ENCODE data around the gene SP6.

GRCh38 chr17:47806026-47806912, 44.7 kb downstream of the SP6 start:
- TF ChIP-seq, protein P1, sequence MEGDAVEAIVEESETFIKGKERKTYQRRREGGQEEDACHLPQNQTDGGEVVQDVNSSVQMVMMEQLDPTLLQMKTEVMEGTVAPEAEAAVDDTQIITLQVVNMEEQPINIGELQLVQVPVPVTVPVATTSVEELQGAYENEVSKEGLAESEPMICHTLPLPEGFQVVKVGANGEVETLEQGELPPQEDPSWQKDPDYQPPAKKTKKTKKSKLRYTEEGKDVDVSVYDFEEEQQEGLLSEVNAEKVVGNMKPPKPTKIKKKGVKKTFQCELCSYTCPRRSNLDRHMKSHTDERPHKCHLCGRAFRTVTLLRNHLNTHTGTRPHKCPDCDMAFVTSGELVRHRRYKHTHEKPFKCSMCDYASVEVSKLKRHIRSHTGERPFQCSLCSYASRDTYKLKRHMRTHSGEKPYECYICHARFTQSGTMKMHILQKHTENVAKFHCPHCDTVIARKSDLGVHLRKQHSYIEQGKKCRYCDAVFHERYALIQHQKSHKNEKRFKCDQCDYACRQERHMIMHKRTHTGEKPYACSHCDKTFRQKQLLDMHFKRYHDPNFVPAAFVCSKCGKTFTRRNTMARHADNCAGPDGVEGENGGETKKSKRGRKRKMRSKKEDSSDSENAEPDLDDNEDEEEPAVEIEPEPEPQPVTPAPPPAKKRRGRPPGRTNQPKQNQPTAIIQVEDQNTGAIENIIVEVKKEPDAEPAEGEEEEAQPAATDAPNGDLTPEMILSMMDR (IDR thresholded peaks at IDR 0.05; ENCODE audit: low read depth, low read length, missing input control), result no peak
- TF ChIP-seq SP1 (IDR thresholded peaks at IDR 0.05), result no peak
- TF ChIP-seq, protein P2, sequence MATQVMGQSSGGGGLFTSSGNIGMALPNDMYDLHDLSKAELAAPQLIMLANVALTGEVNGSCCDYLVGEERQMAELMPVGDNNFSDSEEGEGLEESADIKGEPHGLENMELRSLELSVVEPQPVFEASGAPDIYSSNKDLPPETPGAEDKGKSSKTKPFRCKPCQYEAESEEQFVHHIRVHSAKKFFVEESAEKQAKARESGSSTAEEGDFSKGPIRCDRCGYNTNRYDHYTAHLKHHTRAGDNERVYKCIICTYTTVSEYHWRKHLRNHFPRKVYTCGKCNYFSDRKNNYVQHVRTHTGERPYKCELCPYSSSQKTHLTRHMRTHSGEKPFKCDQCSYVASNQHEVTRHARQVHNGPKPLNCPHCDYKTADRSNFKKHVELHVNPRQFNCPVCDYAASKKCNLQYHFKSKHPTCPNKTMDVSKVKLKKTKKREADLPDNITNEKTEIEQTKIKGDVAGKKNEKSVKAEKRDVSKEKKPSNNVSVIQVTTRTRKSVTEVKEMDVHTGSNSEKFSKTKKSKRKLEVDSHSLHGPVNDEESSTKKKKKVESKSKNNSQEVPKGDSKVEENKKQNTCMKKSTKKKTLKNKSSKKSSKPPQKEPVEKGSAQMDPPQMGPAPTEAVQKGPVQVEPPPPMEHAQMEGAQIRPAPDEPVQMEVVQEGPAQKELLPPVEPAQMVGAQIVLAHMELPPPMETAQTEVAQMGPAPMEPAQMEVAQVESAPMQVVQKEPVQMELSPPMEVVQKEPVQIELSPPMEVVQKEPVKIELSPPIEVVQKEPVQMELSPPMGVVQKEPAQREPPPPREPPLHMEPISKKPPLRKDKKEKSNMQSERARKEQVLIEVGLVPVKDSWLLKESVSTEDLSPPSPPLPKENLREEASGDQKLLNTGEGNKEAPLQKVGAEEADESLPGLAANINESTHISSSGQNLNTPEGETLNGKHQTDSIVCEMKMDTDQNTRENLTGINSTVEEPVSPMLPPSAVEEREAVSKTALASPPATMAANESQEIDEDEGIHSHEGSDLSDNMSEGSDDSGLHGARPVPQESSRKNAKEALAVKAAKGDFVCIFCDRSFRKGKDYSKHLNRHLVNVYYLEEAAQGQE (IDR thresholded peaks at IDR 0.05), result no peak
- no peak for TF ChIP-seq RAD21 (IDR thresholded peaks at IDR 0.05)
- TF ChIP-seq TAF1 (conservative IDR thresholded peaks at IDR 0.05), result no peak
- no peak for TF ChIP-seq YY1 (IDR thresholded peaks at IDR 0.05)
- no peak for TF ChIP-seq MAX (IDR thresholded peaks at IDR 0.05)
- no peak for TF ChIP-seq EGR1 (IDR thresholded peaks at IDR 0.05; ENCODE audit: low read depth in 2 of 2)
- no peak for TF ChIP-seq GABPA (IDR thresholded peaks at IDR 0.05 in 1 of 2, conservative IDR thresholded peaks at IDR 0.05 in 1 of 2)
- TF ChIP-seq NR2F2 (IDR thresholded peaks at IDR 0.05), result no peak
- no peak for TF ChIP-seq JUND (IDR thresholded peaks at IDR 0.05)
- no peak for TF ChIP-seq FOXA2 (IDR thresholded peaks at IDR 0.05)
- TF ChIP-seq FOXA1 (IDR thresholded peaks at IDR 0.05), result no peak
- TF ChIP-seq, protein P3, sequence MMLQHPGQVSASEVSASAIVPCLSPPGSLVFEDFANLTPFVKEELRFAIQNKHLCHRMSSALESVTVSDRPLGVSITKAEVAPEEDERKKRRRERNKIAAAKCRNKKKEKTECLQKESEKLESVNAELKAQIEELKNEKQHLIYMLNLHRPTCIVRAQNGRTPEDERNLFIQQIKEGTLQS (IDR thresholded peaks at IDR 0.05), result no peak

Measured in liver (tissue), 3 donors.